ENCODE data around the gene JAM3. TPM values are rescaled to one million over a fixed set of nuclear protein-coding genes. Genes with fewer than 3 reads are reported as not detected.

The JAM3 gene
- polyA plus RNA-seq, 1 of the 3 experiments (the other 2 are of a cell fraction), result 56.8 TPM

- no peak overlapping the region for H3K27ac ChIP-seq (ENCODE audit: low read depth in 2 of 2, low read length in 1 of 2)
- CTCF ChIA-PET, result interaction anchor here (0.7 to 2.6 kb wide), 4 partner anchors 38 to 125 kb away, joined by 3 to 15 read pairs (median 4); no protein-coding TSS in a partner anchor
- H3F3A ChIP-seq (replicated peaks; ENCODE audit: insufficient read depth), result no peaks in the 10 kb centered on the region
- H3K4me1 ChIP-seq (ENCODE audit: control insufficient read depth in 1 of 2, insufficient read depth in 2 of 2, low read depth in 1 of 2, low read length in 1 of 2), result peaks cover 0 to 4% of the 10 kb centered on the region in 2 experiments; a peak in 1 of 4 replicates
- H3K9me3 ChIP-seq, result no peaks in the 10 kb centered on the region
- TF ChIP-seq RFX5 (IDR thresholded peaks at IDR 0.05; ENCODE audit: low read length) (no peak), RCOR1 (IDR thresholded peaks at IDR 0.05; ENCODE audit: low read length) (no peak), POLR2AphosphoS5 (IDR thresholded peaks at IDR 0.05; ENCODE audit: low read depth, low read length) (no peak), FOXJ3 (CRISPR knock-in tag; IDR thresholded peaks at IDR 0.05) (no peak), EP300 (IDR thresholded peaks at IDR 0.05; ENCODE audit: borderline replicate concordance in 1 of 2, low read depth in 1 of 2, low read length in 1 of 2) (no peak), MEF2A (IDR thresholded peaks at IDR 0.05; ENCODE audit: borderline replicate concordance, low read depth) (no peak), CHD2 (IDR thresholded peaks at IDR 0.05; ENCODE audit: low read length, partially characterized antibody) (no peak), GABPA (IDR thresholded peaks at IDR 0.05; ENCODE audit: low read depth) (no peak), NRF1 (IDR thresholded peaks at IDR 0.05; ENCODE audit: low read depth, low read length) (no peak), YY1 (IDR thresholded peaks at IDR 0.05; ENCODE audit: low read depth) (no peak), TEAD4 (IDR thresholded peaks at IDR 0.05; ENCODE audit: borderline replicate concordance, insufficient read depth) (no peak)
- H3K9me2 ChIP-seq, result no peaks in the 10 kb centered on the region
- H3K27me3 ChIP-seq (ENCODE audit: insufficient read depth), result no peaks in the 10 kb centered on the region
- H2AFZ ChIP-seq (ENCODE audit: low read depth), result no peak overlapping the region
- DNase-seq, result no peak
- POLR2A ChIA-PET, result no interaction called here
- H3K4me2 ChIP-seq, result no peak overlapping the region
- H3K4me3 ChIP-seq (ENCODE audit: low read depth in 2 of 2, low read length in 1 of 2), result no peak overlapping the region
- WGBS (ENCODE audit: low lambda C conversion rate), result 85% methylated on average over 22 of the region's 26 CpGs
- H3K9ac ChIP-seq, result no peak overlapping the region
- H3K36me3 ChIP-seq (replicated peaks in 1 of 2; ENCODE audit: control insufficient read depth in 1 of 2, insufficient read depth in 2 of 2, low read length in 1 of 2), result no peaks in the 10 kb centered on the region
- no peaks in the 10 kb centered on the region for H4K20me1 ChIP-seq (ENCODE audit: insufficient read depth)
- no peaks in the 10 kb centered on the region for H3K79me2 ChIP-seq (ENCODE audit: insufficient read depth)
These were observed 15.6 kb upstream of the JAM3 start for GRCh38 chr11:134052988-134053945.

DNA sequence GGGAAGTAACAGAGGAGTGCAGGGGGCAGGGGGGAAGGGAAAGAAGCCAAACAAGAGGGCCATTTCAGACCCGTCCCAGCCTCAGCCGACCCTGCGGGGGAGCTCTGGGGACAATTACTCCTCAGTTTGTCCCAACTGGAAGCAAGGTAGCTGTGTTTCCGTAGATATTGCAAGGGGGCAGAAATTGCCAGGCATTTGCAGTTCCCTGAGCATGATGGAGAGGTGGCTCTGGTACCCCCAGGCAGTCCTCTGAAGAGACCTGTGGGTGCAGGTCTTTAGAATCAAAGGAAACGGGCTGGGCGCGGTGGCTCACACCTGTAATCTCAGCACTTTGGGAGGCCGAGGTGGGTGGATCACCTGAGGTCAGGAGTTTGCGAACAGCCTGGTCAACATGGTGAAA is 13.8 kb upstream of the JAM3 start:
- WGBS (ENCODE audit: low lambda C conversion rate), result 88% methylated on average over 9 of the region's 9 CpGs
- H3K4me3 ChIP-seq (ENCODE audit: low read depth in 2 of 2, low read length in 1 of 2), result no peak overlapping the region

More for the DNA sequence above, 13.8 kb upstream of the JAM3 start:
- H3K4me2 ChIP-seq, result no peak overlapping the region
- H3K9me3 ChIP-seq, result no peaks in the 10 kb centered on the region
- H3K79me2 ChIP-seq (ENCODE audit: insufficient read depth), result no peaks in the 10 kb centered on the region
- no peak overlapping the region for H2AFZ ChIP-seq (ENCODE audit: low read depth)
- no peaks in the 10 kb centered on the region for H3K36me3 ChIP-seq (replicated peaks in 1 of 2; ENCODE audit: control insufficient read depth in 1 of 2, insufficient read depth in 2 of 2, low read length in 1 of 2)
- no peaks in the 10 kb centered on the region for H4K20me1 ChIP-seq (ENCODE audit: insufficient read depth)
- H3F3A ChIP-seq (replicated peaks; ENCODE audit: insufficient read depth), result no peaks in the 10 kb centered on the region
- no peaks in the 10 kb centered on the region for H3K9me2 ChIP-seq
- peaks cover 0 to 4% of the 10 kb centered on the region in 2 experiments; a peak in 1 of 4 replicates for H3K4me1 ChIP-seq (ENCODE audit: control insufficient read depth in 1 of 2, insufficient read depth in 2 of 2, low read depth in 1 of 2, low read length in 1 of 2)
- H3K27me3 ChIP-seq (ENCODE audit: insufficient read depth), result no peaks in the 10 kb centered on the region
- ChIA-PET POLR2A (no interaction called here), CTCF (interaction anchor here (0.7 to 2.6 kb wide), 5 partner anchors 17 to 814 kb away, joined by 3 to 15 read pairs (median 3); no protein-coding TSS in a partner anchor)
- H3K9ac ChIP-seq, result no peak overlapping the region
- H3K27ac ChIP-seq (ENCODE audit: low read depth in 2 of 2, low read length in 1 of 2), result no peak overlapping the region
- DNase-seq, result no peak
- TF ChIP-seq FOXJ3 (CRISPR knock-in tag; IDR thresholded peaks at IDR 0.05) (no peak), POLR2AphosphoS5 (IDR thresholded peaks at IDR 0.05; ENCODE audit: low read depth, low read length) (no peak), CTCF (IDR thresholded peaks at IDR 0.05) (no peak), RAD21 (IDR thresholded peaks at IDR 0.05; ENCODE audit: low read length) (no peak), MEF2A (IDR thresholded peaks at IDR 0.05; ENCODE audit: borderline replicate concordance, low read depth) (no peak), CHD2 (IDR thresholded peaks at IDR 0.05; ENCODE audit: low read length, partially characterized antibody) (no peak), IRF3 (IDR thresholded peaks at IDR 0.05; ENCODE audit: low read depth, low read length) (no peak), PBX3 (IDR thresholded peaks at IDR 0.05) (no peak), RXRA (IDR thresholded peaks at IDR 0.05; ENCODE audit: borderline replicate concordance, low read depth) (no peak)
- TF ChIP-seq, protein P1, sequence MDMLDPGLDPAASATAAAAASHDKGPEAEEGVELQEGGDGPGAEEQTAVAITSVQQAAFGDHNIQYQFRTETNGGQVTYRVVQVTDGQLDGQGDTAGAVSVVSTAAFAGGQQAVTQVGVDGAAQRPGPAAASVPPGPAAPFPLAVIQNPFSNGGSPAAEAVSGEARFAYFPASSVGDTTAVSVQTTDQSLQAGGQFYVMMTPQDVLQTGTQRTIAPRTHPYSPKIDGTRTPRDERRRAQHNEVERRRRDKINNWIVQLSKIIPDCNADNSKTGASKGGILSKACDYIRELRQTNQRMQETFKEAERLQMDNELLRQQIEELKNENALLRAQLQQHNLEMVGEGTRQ (IDR thresholded peaks at IDR 0.05; ENCODE audit: borderline replicate concordance, low read depth, low read length), result no peak
